LNCaP clone FGC (cell line): ENCODE measurements around the gene RUFY4.
A peak's percentile ranks its signal among the peaks of the same experiment; 100 is the strongest.
"Not testable (repeated sequence)": the region's sequence is repeated elsewhere in the genome, so short reads cannot be mapped to it uniquely, and the experiment has no call there.

Experiments used
- DNase-seq: peaks from one replicate; pipeline ENCODE4 v3.0.0-alpha.2; 2011; ENCODE audit warnings: low read depth
- H3K4me3 ChIP-seq: 2 replicates; pipeline ENCODE4 v1.5.1; 2011; ENCODE audit warnings: mild to moderate bottlenecking, low read depth, low read length, control low read depth
- CTCF ChIP-seq: IDR thresholded peaks from 2 replicates; pipeline ENCODE4 v1.5.1; 2012; ENCODE audit warnings: mild to moderate bottlenecking; ENCODE audit not compliant: control insufficient read depth, insufficient read depth; ENCODE audit errors: extremely low read depth

The RUFY4 gene

DNA sequence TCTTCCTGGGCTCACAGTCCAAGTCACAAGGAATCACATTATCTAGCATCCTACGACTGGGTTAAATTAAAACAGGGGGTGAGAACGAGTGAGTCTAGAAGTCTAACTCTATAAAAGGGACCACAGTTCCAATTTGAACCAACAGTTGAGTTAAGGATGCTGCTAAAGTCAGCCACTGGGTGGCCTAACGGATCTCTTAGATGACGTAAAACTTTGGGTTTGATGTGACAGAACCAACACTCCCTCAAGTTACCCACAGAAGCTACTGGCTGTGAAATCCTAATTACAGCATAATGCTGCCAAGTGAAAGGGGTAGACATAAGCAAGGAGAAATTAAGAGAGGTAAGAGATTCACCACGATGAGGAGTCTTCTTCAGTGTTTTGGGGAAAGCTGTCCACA lies 32.7 kb upstream of the RUFY4 start:
- no peak for DNase-seq

GRCh38 chr2:218039171-218039570 lies 29.9 kb upstream of the RUFY4 start:
- no peak for TF ChIP-seq CTCF
- no peak overlapping the region for H3K4me3 ChIP-seq
- DNase-seq, result no peak

More for the DNA sequence above, 32.7 kb upstream of the RUFY4 start:
- TF ChIP-seq CTCF, result no peak
- no peak overlapping the region for H3K4me3 ChIP-seq

DNA sequence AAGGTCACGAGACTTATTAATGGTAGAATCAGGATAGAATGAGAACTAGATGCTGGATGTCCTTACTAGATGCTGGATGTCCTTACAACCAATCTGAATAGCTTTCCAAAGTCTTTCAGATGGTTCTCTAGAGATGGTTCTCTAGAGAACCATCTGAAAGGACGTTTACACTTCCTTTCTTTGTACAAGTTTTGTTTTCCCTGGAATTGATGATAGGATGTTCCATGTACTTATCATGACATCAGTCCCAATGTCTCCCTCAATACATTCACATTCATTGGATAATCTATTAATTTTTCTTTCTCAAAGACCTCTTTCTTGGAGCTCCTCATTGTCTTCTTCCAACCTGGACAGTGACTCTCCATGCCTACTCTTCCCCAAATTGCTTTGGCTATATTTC lies 28.2 kb upstream of the RUFY4 start:
- TF ChIP-seq CTCF, result no peak
- no peak for DNase-seq
- no peak overlapping the region for H3K4me3 ChIP-seq

DNA sequence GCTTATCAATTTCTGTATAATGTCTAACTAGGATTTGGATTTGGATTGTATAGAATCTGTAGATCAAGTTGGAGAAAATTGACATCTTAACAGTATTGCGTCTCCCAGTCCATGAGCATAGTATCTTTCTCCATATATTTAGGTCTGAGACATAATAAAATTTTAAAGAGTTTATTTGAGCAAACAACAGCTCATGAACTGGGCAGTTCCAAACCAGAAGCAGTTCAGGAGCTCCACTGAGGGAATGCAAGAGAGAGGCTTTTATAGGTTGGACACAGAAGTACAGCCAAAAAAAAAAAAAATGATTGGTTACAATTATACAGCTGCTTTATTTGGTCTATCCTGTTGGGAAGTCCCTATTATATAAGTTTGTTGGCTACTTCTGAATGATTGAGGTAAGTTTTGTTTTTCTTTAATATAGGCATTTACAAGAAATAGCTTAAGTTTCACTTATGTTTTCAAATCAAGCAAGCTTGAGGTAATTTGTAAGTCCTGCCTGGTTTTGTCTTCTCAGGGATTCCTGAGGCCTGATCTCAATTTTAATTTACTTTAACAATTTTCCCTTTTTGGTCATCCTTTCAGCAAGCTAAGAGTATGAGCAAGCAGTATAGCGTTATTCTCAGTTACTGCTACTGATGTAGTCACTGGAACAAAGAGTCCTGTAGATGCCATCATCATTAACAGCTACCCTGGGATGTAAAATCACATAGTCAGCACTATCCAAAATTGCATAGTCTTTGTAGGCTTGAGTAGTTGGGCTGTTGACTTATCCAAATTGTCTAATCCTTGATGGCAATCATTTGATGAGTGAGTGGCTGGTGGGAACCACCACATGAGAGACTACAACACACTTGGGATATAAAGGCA lies 27.5 kb upstream of the RUFY4 start:
- no peak for TF ChIP-seq CTCF
- peak; percentile 80 for DNase-seq
- H3K4me3 ChIP-seq, result no peak overlapping the region

DNA sequence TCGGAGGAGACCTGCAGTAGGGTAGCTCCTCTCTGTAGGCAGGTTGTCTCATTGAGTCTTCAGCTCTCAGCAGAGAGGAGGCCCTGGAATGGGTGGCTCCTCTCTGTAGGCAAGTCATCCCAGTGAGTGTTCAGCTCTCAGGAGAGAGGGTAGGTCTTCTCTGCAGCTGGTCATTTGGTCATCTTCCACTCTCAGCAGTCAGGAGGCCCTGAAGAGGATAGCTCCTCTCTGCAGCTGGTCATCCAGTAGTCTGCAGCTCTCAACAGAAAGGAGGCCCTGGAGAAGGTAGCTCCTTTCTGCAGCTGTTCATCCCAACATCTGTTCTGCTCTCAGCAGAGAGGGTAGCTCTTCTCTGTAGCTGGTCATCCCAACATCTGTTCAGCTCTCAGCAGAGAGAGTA lies 26.0 kb upstream of the RUFY4 start:
- H3K4me3 ChIP-seq, result no peak overlapping the region
- no peak for DNase-seq
- no peak for TF ChIP-seq CTCF

GRCh38 chr2:218043701-218044109 lies 25.3 kb upstream of the RUFY4 start:
- DNase-seq, result no peak
- TF ChIP-seq CTCF, result no peak
- no peak overlapping the region for H3K4me3 ChIP-seq

- DNase-seq, H3K4me3 ChIP-seq: not testable (repeated sequence)
These were observed 24.5 kb upstream of the RUFY4 start for GRCh38 chr2:218044599-218044998.
